Mammary epithelial cell (primary cell): ENCODE results near the gene MYLK.

Experiments
- CTCF ChIP-seq, 2 donors: IDR thresholded peaks in 1 of 2; conservative IDR thresholded peaks in 1 of 2; 2 replicates each; pipeline ENCODE4 v1.5.1; 2011 to 2012; ENCODE audit warnings: inconsistent platforms in 2 of 2, low read length in 2 of 2, mild to moderate bottlenecking in 2 of 2, control low read depth in 1 of 2, low read depth in 1 of 2; ENCODE audit not compliant: insufficient read depth in 1 of 2; ENCODE audit errors: extremely low read depth in 1 of 2
- EZH2 ChIP-seq: IDR thresholded peaks from 2 replicates; pipeline ENCODE4 v1.6.1; 2012; ENCODE audit warnings: low read length, inconsistent platforms, borderline replicate concordance

DNA sequence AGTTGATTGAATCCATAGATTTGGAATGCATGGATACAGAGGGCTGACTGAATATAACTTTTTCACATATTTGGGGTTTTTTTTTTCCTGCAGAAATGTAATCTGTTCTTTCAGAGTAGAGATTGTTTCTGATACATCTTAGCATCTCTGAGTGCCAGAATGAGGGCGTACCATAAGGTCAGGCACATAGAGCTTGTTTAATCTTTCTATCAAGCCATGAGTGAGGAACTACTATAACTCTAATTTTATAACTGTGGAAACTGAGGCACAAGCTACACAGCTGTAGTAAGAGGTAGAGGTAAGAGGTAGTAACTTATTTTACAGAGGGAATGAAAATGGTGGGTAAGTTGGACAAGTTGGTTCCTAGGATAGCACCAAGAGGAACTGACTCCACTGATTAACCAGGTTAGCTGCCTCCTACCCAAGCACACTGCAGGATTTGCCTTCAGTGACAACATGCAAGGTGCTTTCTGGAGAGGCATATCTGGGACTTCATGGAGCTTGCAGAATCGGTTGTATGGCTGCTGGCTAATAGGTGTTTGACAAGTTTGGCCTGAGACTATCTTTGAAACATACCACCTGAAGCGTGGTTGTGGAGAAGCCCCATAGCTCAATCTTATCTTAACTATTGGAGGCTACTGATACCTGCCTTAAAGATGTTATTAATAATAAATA is 275.7 kb downstream of the MYLK start:
- no peak for TF ChIP-seq CTCF (conservative IDR thresholded peaks at IDR 0.05 in 1 of 2, IDR thresholded peaks at IDR 0.05 in 1 of 2; ENCODE audit: extremely low read depth in 1 of 2, insufficient read depth in 1 of 2, low read depth in 1 of 2, low read length in 2 of 2)
- TF ChIP-seq EZH2, result no peak
